Keratinocyte (primary cell): ENCODE results near the gene CTIF. TPM values are rescaled to one million over a fixed set of nuclear protein-coding genes. Genes with fewer than 3 reads are reported as not detected.

Experiments
- DNase-seq: peaks from one replicate; pipeline ENCODE4 v3.0.0-alpha.2; 2011; ENCODE audit warnings: low read depth, missing footprints, low spot score
- FAIRE-seq: peaks from 2 replicates; lab custom pipeline; 2011; peaks lifted over from hg19 to GRCh38; lab: Jason Lieb, UNC
- H2AFZ ChIP-seq: 2 replicates; pipeline ENCODE4 v1.6.0; 2012; ENCODE audit warnings: low read length, control low read depth, inconsistent platforms; ENCODE audit not compliant: control insufficient read depth
- H3K27ac ChIP-seq: 2 replicates; pipeline ENCODE4 v1.5.1; 2011; ENCODE audit warnings: low read length; ENCODE audit not compliant: control insufficient read depth, insufficient read depth
- H3K27me3 ChIP-seq: 3 replicates; pipeline ENCODE4 v1.6.0; 2011; ENCODE audit warnings: low read length; ENCODE audit not compliant: control insufficient read depth, insufficient read depth; ENCODE audit errors: extremely low read depth
- H3K36me3 ChIP-seq, 2 experiments: 2 replicates in 1 of 2; 3 replicates in 1 of 2; pipeline ENCODE4 v1.5.1; 2011; ENCODE audit warnings: low read length in 2 of 2, mild to moderate bottlenecking in 1 of 2; ENCODE audit not compliant: control insufficient read depth in 2 of 2, insufficient read depth in 2 of 2; ENCODE audit errors: extremely low read depth in 1 of 2
- H3K4me1 ChIP-seq: 3 replicates; pipeline ENCODE4 v1.5.1; 2011; ENCODE audit warnings: low read length; ENCODE audit not compliant: control insufficient read depth, insufficient read depth; ENCODE audit errors: extremely low read depth
- H3K4me2 ChIP-seq: 3 replicates; pipeline ENCODE4 v1.6.0; 2011; ENCODE audit warnings: low read depth, low read length; ENCODE audit not compliant: control insufficient read depth, insufficient read depth; ENCODE audit errors: extremely low read depth
- H3K4me3 ChIP-seq, 3 experiments: fragments of 200-600 bp in 1 of 3; sonication (generic) in 1 of 3; 2 replicates in 2 of 3; 3 replicates in 1 of 3; pipeline ENCODE4 v1.5.1; 2011 to 2016; ENCODE audit warnings: low read length in 3 of 3, mild to moderate bottlenecking in 3 of 3, control low read depth in 2 of 3, inconsistent platforms in 1 of 3, low read depth in 1 of 3, mixed read lengths in 1 of 3, mixed run types in 1 of 3, moderate library complexity in 1 of 3; ENCODE audit not compliant: control insufficient read depth in 2 of 3, insufficient read depth in 2 of 3; ENCODE audit errors: extremely low read depth in 1 of 3
- H3K79me2 ChIP-seq: 2 replicates; pipeline ENCODE4 v1.6.0; 2012; ENCODE audit warnings: low read length; ENCODE audit not compliant: control insufficient read depth, insufficient read depth
- H3K9ac ChIP-seq: 3 replicates; pipeline ENCODE4 v1.6.0; 2011; ENCODE audit warnings: low read length; ENCODE audit not compliant: control insufficient read depth, insufficient read depth; ENCODE audit errors: extremely low read depth
- H3K9me1 ChIP-seq: 3 replicates; pipeline ENCODE4 v1.6.0; 2011; ENCODE audit warnings: low read length; ENCODE audit not compliant: control insufficient read depth, insufficient read depth; ENCODE audit errors: extremely low read depth
- H3K9me3 ChIP-seq: 2 replicates; pipeline ENCODE4 v1.5.1; 2012; ENCODE audit warnings: low read depth, low read length; ENCODE audit not compliant: control insufficient read depth
- H4K20me1 ChIP-seq: 3 replicates; pipeline ENCODE4 v1.6.0; 2011; ENCODE audit warnings: low read length; ENCODE audit not compliant: control insufficient read depth, insufficient read depth; ENCODE audit errors: extremely low read depth
- CTCF ChIP-seq, 3 experiments: IDR thresholded peaks in 1 of 3; conservative IDR thresholded peaks in 1 of 3; optimal IDR thresholded peaks in 1 of 3; 2 replicates in 2 of 3; 3 replicates in 1 of 3; pipeline versions ENCODE3 to v1.5.1; 2011; ENCODE audit warnings: low read length in 3 of 3, mild to moderate bottlenecking in 3 of 3, moderate library complexity in 2 of 3, control low read depth in 1 of 3, inconsistent platforms in 1 of 3; ENCODE audit not compliant: insufficient read depth in 2 of 3; ENCODE audit errors: extremely low read depth in 1 of 3
- EZH2 ChIP-seq: IDR thresholded peaks from one replicate; pipeline ENCODE4 v1.6.1; 2012; ENCODE audit warnings: inconsistent platforms, mild to moderate bottlenecking, low read length, moderate library complexity
- dilution Hi-C: fragments of 300-500 bp; cut with MboI; formaldehyde crosslinking; loops from one replicate; pipeline ENCODE4 v1.7.0; 2020; ENCODE audit warnings: low sequenced_read_pairs; ENCODE audit not compliant: extremely low pct_ligation_motif_present
- polyA plus RNA-seq, 5 experiments: library from polyadenylated mRNA; depleted of rRNA in 3 of 5; stranded (reverse) in 3 of 5; stranded (forward) in 1 of 5; unstranded in 1 of 5; fragments of >200 nt; gene quantifications; 1 replicate in 1 of 5; 2 replicates in 3 of 5; 3 replicates in 1 of 5; pipeline versions ENCODE4 v1.2.1 to v1.2.3, GENCODE V29; 2011 to 2012; ENCODE audit warnings: missing spikeins in 2 of 5, low read depth in 1 of 5, low replicate concordance in 1 of 5

Gene CTIF
- polyA plus RNA-seq, 1 donor (not counting 4 experiments of a cell fraction or from before 2014, with no cell fraction given), result 15.0 TPM

DNA sequence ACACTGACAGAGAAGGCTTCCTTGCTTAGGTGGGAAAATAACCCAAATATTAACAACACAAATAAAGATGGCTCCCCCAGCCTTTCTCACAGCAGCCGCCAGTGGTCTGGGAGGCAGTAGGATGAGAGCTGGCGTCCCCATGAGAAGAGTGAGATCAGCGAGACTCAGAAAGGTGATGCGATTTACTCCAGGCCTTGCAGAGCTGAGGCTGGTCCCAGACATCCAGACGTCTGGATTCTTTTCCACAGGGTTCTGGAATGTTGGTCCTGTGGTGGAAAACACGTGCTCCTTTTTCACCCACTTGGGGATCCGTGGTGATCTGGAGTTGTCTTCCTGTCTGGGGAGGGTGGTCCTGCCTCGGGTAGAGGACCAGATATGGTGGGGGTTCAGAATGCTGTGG is 190.6 kb downstream of the CTIF start:
- FAIRE-seq (no peak), DNase-seq (no peak)
- Histone ChIP-seq H3K27ac (no peak overlapping the region), H3K36me3 (peaks cover 4 to 6% of the 10 kb centered on the region in 2 experiments), H3K4me2 (no peak overlapping the region), H2AFZ (no peak overlapping the region), H3K4me1 (peaks cover 39% of the 10 kb centered on the region), H4K20me1 (no peaks in the 10 kb centered on the region), H3K27me3 (no peaks in the 10 kb centered on the region), H3K9me1 (no peaks in the 10 kb centered on the region), H3K9me3 (peaks cover 5% of the 10 kb centered on the region), H3K4me3 (no peak overlapping the region), H3K9ac (no peak overlapping the region), H3K79me2 (no peaks in the 10 kb centered on the region)
- dilution Hi-C loops, result no loop called here
- TF ChIP-seq CTCF (optimal IDR thresholded peaks at IDR 0.05 in 1 of 3, IDR thresholded peaks at IDR 0.05 in 1 of 3, conservative IDR thresholded peaks at IDR 0.05 in 1 of 3; ENCODE audit: extremely low read depth in 1 of 3, insufficient read depth in 2 of 3, low read length in 3 of 3) (no peak), EZH2 (no peak)

DNA sequence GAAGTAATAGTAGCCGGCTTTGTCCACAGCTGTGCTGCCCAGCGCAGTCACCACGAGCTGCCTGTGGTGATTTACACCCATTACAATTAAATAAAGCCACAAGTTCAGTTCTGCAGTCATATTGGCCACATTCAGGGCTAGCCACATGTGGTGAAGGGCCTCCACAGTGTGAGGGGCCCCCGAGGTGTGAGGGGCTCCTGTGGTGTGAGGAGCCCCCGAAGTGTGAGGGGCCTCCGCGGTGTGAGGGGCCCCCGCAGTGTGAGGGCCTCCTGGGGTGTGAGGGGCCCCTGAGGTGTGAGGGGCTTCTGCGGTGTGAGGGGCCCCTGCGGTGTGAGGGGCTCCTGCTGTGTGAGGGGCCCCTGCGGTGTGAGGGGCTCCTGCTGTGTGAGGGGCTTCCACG is 191.2 kb downstream of the CTIF start:
- Histone ChIP-seq H2AFZ (no peak overlapping the region), H4K20me1 (no peaks in the 10 kb centered on the region), H3K9me1 (no peaks in the 10 kb centered on the region), H3K27ac (no peak overlapping the region), H3K9me3 (peaks cover 5% of the 10 kb centered on the region), H3K36me3 (peaks cover 4 to 6% of the 10 kb centered on the region in 2 experiments), H3K27me3 (no peaks in the 10 kb centered on the region), H3K9ac (no peak overlapping the region), H3K79me2 (no peaks in the 10 kb centered on the region), H3K4me3 (no peak overlapping the region), H3K4me1 (peaks cover 39% of the 10 kb centered on the region), H3K4me2 (no peak overlapping the region)
- DNase-seq, result no peak
- FAIRE-seq, result no peak
- TF ChIP-seq CTCF (optimal IDR thresholded peaks at IDR 0.05 in 1 of 3, IDR thresholded peaks at IDR 0.05 in 1 of 3, conservative IDR thresholded peaks at IDR 0.05 in 1 of 3; ENCODE audit: extremely low read depth in 1 of 3, insufficient read depth in 2 of 3, low read length in 3 of 3) (no peak), EZH2 (no peak)
- dilution Hi-C loops, result no loop called here
